ENCODE measurements around the gene INIP.

Gene INIP

GRCh38 chr9:112669326-112669725 is 48.6 kb downstream of the INIP start:
- no peak for DNase-seq

DNA sequence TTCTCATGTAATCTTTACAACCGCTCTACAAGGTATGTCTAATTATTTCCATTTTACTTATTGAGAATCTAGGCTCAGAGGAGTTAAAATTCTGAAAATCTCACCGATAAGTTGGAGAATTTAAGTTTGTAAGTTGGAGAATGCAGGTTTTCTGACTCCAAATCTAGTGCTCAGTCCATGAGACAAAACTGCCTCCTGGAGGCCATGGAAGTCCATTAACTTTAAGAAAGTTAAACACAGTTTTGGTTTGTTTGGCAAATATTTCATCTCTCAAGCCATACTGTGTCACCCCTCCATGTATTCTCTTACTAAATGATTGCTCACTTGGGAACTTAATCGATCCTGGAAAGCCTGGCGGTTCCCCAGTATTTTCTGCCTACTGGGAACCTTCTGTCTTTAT is 52.6 kb downstream of the INIP start:
- DNase-seq, result peak; percentile 32

DNA sequence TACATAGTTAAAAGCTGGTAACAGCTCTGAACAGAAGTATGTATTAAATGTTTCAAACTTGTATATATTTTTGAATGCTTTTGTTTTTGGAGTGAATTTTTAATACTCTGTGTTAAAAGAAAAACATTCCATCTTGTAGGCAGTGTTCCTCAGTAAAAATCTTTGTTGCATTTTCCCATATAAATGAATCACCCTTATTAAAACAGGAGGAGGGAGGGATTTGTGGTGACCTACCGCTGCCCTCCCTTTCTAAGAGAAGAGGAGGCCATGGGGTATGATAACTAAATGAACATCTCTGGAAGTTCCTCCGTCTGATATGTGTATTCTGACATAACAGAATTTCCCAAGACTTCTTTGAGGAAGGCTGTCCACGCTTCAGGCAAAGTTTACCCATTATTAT is 53.4 kb downstream of the INIP start:
- DNase-seq, result peak; percentile 19

DNA sequence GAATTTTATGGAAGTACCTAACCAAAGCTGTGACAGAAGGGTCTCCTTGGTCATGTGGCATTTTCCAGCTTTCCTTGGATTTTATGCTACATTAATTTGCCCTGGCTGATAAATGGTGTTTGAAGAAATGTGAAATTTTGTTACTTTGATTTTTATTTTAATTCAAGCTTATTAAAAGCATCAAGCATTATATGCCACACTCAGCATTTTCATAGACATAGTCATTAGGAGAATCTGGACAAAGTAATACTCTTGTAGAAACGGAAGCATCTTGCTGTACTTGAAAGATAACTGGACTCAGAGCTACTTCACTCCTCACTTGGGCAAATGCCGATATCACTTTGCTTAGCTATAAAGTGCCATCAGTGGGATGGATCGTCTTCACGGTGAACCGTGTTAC is 54.2 kb downstream of the INIP start:
- DNase-seq, result no peak

DNA sequence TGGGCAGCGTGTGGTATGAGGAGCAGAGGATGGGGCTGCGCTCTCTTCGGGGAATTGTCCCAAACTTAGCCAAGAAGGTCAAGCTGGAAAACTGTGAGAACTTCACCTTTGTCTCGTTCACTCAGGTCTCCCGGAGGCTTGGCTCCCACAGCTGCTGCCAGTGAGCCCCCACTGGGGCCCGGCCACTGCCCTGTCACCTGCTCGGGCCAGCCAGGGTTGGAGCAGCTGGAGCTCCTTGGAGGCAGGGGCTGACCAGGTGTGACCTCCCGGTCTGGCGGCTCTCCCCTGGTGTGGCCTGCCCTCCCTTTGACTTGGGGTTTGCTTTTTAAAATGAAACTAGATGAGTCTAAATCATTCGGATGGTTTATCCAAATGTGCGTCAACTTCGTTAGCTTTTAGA is 58.0 kb downstream of the INIP start:
- DNase-seq, result no peak

DNA sequence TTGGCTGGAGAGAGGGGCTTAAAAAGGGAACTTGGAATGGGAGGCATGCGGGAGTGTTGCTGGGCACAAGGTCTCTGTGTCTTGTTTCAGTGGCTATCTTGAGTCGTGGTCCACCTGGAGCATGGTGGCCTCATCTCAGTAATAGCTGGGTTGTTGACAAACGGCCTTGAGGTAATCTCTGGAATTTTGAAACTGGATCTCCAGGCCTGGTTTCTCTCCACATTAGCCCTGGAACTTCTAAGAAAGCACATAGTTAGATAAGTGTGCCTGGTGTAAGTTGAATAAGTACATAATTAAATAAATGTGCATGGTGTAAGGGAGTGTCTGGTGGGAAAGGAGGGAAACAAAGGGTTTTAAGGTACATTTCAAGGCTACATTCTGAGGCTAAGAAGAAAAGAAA is 62.2 kb downstream of the INIP start:
- no peak for DNase-seq

- no peak for DNase-seq
Measured at GRCh38 chr9:112654282-112654681, 63.6 kb downstream of the INIP start.

DNA sequence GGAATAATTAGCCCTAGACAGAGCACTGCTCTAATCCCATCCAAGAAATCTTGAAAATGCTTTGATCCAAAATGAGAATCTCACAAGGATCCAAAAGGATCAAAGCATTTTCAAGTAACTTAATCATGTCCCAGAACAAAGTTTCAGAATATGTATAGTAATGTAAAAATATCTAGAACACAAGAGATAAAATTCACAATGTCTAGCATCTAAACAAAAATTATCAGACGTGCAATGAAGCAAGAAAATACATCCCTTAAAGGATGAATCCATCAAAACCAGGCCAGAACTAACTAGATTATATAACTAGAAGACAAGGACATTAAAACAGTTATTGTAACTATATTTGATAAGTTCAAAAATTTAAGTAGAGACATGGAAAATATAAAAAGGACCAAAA is 69.3 kb downstream of the INIP start:
- DNase-seq, result no peak

GRCh38 chr9:112647596-112647995 is 70.3 kb downstream of the INIP start:
- no peak for DNase-seq

- DNase-seq, result no peak
Measured at GRCh38 chr9:112642126-112642525, 75.8 kb downstream of the INIP start.

DNA sequence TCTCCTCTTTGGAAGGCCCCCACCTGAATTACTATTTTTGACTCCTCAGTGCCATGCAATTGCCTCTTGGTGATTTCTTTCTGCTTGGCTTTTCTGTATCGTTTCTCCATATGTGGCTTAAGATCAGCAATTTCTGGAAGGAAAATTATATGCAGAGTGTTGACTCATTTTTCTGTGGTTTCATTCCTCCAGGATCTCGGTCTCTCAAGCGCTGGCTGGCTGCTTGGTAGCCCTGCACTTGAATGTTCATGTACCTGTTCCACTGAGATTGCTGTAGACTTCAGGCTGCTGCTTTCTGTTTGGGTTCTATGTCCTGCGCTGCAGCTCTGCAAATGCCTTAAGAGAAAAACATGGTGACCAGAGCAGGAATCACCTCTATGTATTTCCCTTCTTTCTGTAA is 77.6 kb downstream of the INIP start:
- no peak for DNase-seq

Measured in fibroblast of skin of right biceps (primary cell).